HEK293T (cell line): ENCODE measurements around the gene ACOXL.

Experiments used
- CTCF ChIA-PET: fragments of 350-600 bp; formaldehyde crosslinking; extraction: SDS; loops from one replicate; lab custom pipeline; 2021; ENCODE audit warnings: antibody characterized with exemption, inconsistent platforms; lab: Yijun Ruan, JAX
- POLR2A ChIA-PET: fragments of 350-600 bp; formaldehyde crosslinking; extraction: SDS; loops from one replicate; lab custom pipeline; 2020; ENCODE audit warnings: antibody characterized with exemption, inconsistent platforms; lab: Yijun Ruan, JAX
- DNase-seq: peaks from one replicate; pipeline ENCODE4 v3.0.0; 2012; ENCODE audit warnings: mixed read lengths; ENCODE audit errors: extremely low spot score
- ARNT ChIP-seq: fragments of 450-650 bp; IDR thresholded peaks from 2 replicates; pipeline ENCODE4 v1.6.1; 2017; ENCODE audit warnings: mild to moderate bottlenecking
- BHLHE40 ChIP-seq: fragments of 450-650 bp; IDR thresholded peaks from 2 replicates; pipeline ENCODE4 v1.6.1; 2016; ENCODE audit warnings: mild to moderate bottlenecking, moderate library complexity, borderline replicate concordance
- CTBP1 ChIP-seq: fragments of 450-650 bp; IDR thresholded peaks from 2 replicates; pipeline ENCODE4 v1.6.1; 2016; ENCODE audit warnings: borderline replicate concordance
- ELF4 ChIP-seq: fragments of 450-650 bp; IDR thresholded peaks from 2 replicates; pipeline ENCODE4 v1.6.1; 2017; ENCODE audit warnings: antibody characterized with exemption
- FOXA1 ChIP-seq: fragments of 450-650 bp; IDR thresholded peaks from 2 replicates; pipeline ENCODE4 v1.6.1; 2016; ENCODE audit warnings: mild to moderate bottlenecking
- FOXK2 ChIP-seq: fragments of 450-650 bp; IDR thresholded peaks from 2 replicates; pipeline ENCODE4 v1.6.1; 2016; ENCODE audit warnings: mild to moderate bottlenecking
- FOXM1 ChIP-seq: fragments of 450-650 bp; IDR thresholded peaks from 2 replicates; pipeline ENCODE4 v1.6.1; 2017; ENCODE audit warnings: mild to moderate bottlenecking, borderline replicate concordance
- HDGF ChIP-seq: fragments of 450-650 bp; IDR thresholded peaks from 2 replicates; pipeline ENCODE4 v1.6.1; 2017; ENCODE audit warnings: antibody characterized with exemption, borderline replicate concordance
- L3MBTL2 ChIP-seq: fragments of 450-650 bp; conservative IDR thresholded peaks from 2 replicates; pipeline ENCODE4 v1.6.1; 2016; ENCODE audit warnings: mild to moderate bottlenecking
- LEF1 ChIP-seq: fragments of 450-650 bp; IDR thresholded peaks from 2 replicates; pipeline ENCODE4 v1.6.1; 2017; ENCODE audit warnings: mild to moderate bottlenecking, borderline replicate concordance
- NFRKB ChIP-seq: fragments of 450-650 bp; IDR thresholded peaks from 2 replicates; pipeline ENCODE4 v1.6.1; 2016; ENCODE audit warnings: mild to moderate bottlenecking, moderate library complexity
- PKNOX1 ChIP-seq: fragments of 450-650 bp; IDR thresholded peaks from 2 replicates; pipeline ENCODE4 v1.6.1; 2016
- SP1 ChIP-seq: fragments of 450-650 bp; IDR thresholded peaks from 2 replicates; pipeline ENCODE4 v1.6.1; 2017
- SUZ12 ChIP-seq: fragments of 450-650 bp; IDR thresholded peaks from 2 replicates; pipeline ENCODE4 v1.6.1; 2016; ENCODE audit warnings: mild to moderate bottlenecking
- TARDBP ChIP-seq: fragments of 450-650 bp; IDR thresholded peaks from 2 replicates; pipeline ENCODE4 v1.6.1; 2016
- ZNF384 ChIP-seq: fragments of 450-650 bp; IDR thresholded peaks from 2 replicates; pipeline ENCODE4 v1.6.1; 2016

The ACOXL gene

GRCh38 chr2:110818767-110819481 lies 86.6 kb downstream of the ACOXL start:
- TF ChIP-seq NFRKB (no peak), TARDBP (no peak), L3MBTL2 (no peak), ELF4 (no peak), SUZ12 (no peak)
- DNase-seq: no peak
- CTCF ChIA-PET: interaction anchor here (0.5 kb wide), 1 partner anchor 251 kb away, joined by 3 read pairs; no protein-coding TSS in a partner anchor
- POLR2A ChIA-PET: no interaction called here

- DNase-seq: no peak
- no peak for TF ChIP-seq FOXA1
- TF ChIP-seq PKNOX1: no peak
- no peak for TF ChIP-seq FOXM1
- TF ChIP-seq BHLHE40: no peak
- no peak for TF ChIP-seq ARNT
- TF ChIP-seq FOXK2: no peak
- TF ChIP-seq CTBP1: no peak
- no peak for TF ChIP-seq ELF4
- no peak for TF ChIP-seq SP1
- no peak for TF ChIP-seq ZNF384
- no peak for TF ChIP-seq NFRKB
- POLR2A ChIA-PET: no interaction called here
- CTCF ChIA-PET: interaction anchor here (0.5 kb wide), 1 partner anchor 250 kb away, joined by 3 read pairs; no protein-coding TSS in a partner anchor
These were observed 87.3 kb downstream of the ACOXL start for GRCh38 chr2:110819711-110820110.

- POLR2A ChIA-PET: no interaction called here
- CTCF ChIA-PET: no interaction called here
- no peak for TF ChIP-seq ARNT
- no peak for TF ChIP-seq LEF1
- TF ChIP-seq FOXA1: no peak
- TF ChIP-seq ELF4: no peak
- TF ChIP-seq NFRKB: no peak
- no peak for TF ChIP-seq PKNOX1
- TF ChIP-seq FOXK2: no peak
- DNase-seq: no peak
These were observed 87.8 kb downstream of the ACOXL start for GRCh38 chr2:110820128-110820527.

- no peak for TF ChIP-seq CTBP1
- no peak for TF ChIP-seq BHLHE40
- TF ChIP-seq PKNOX1: no peak
- no peak for TF ChIP-seq FOXM1
- TF ChIP-seq FOXA1: no peak
- no peak for TF ChIP-seq FOXK2
- POLR2A ChIA-PET: no interaction called here
- CTCF ChIA-PET: interaction anchor here (1.4 kb wide), 1 partner anchor 11 kb away, joined by 6 read pairs; no protein-coding TSS in a partner anchor
- no peak for DNase-seq
These were observed 90.8 kb downstream of the ACOXL start for GRCh38 chr2:110823165-110823564.

GRCh38 chr2:110827511-110827910 lies 95.1 kb downstream of the ACOXL start:
- CTCF ChIA-PET: no interaction called here
- POLR2A ChIA-PET: no interaction called here
- DNase-seq: no peak
- TF ChIP-seq ARNT (no peak), FOXM1 (no peak), HDGF (no peak), SUZ12 (no peak), BHLHE40 (no peak), PKNOX1 (no peak), FOXA1 (no peak), ELF4 (no peak), SP1 (no peak), NFRKB (no peak)

- DNase-seq: no peak
- CTCF ChIA-PET: no interaction called here
- POLR2A ChIA-PET: no interaction called here
- TF ChIP-seq FOXK2 (no peak), HDGF (no peak), TARDBP (no peak), LEF1 (no peak), NFRKB (no peak), PKNOX1 (no peak), CTBP1 (no peak), ARNT (no peak), SP1 (no peak), BHLHE40 (no peak), ELF4 (no peak), SUZ12 (no peak), L3MBTL2 (no peak)
These were observed 96.0 kb downstream of the ACOXL start for GRCh38 chr2:110828330-110828729.
